Measurements from ENCODE around the gene ABL2. TPM values are rescaled to one million over a fixed set of nuclear protein-coding genes. Genes with fewer than 3 reads are reported as not detected.

ABL2 gene
- polyA plus RNA-seq, 2 of the 4 experiments (the other 2 are of a cell fraction): 12.4 TPM

GRCh38 chr1:179206812-179207211 is 22.7 kb downstream of the ABL2 start:
- ATAC-seq: peak in 1 of 2 experiments; percentile 30; a peak in 1 of 6 replicates
- DNase-seq (ENCODE audit: low read depth in 1 of 2, low spot score in 1 of 2): no peak
- H3K27ac ChIP-seq: no peak overlapping the region
- ChIA-PET POLR2A (no interaction called here), CTCF (interaction anchor here (0.7 to 5.1 kb wide), 3 partner anchors 12 to 86 kb away, joined by 3 to 19 read pairs (median 7); no protein-coding TSS in a partner anchor)
- H3K9me3 ChIP-seq: no peaks in the 10 kb centered on the region
- TF ChIP-seq JUNB (IDR thresholded peaks at IDR 0.05) (no peak), MAFK (IDR thresholded peaks at IDR 0.05; ENCODE audit: partially characterized antibody) (no peak), RAD21 (conservative IDR thresholded peaks at IDR 0.05 in 1 of 2, IDR thresholded peaks at IDR 0.05 in 1 of 2) (no peak), EHF (CRISPR knock-in tag; IDR thresholded peaks at IDR 0.05) (no peak), ZC3H11A (IDR thresholded peaks at IDR 0.05) (no peak), FOSB (CRISPR knock-in tag; IDR thresholded peaks at IDR 0.05) (no peak), ZNF302 (CRISPR knock-in tag; IDR thresholded peaks at IDR 0.05) (no peak), RNF2 (IDR thresholded peaks at IDR 0.05; ENCODE audit: borderline replicate concordance, low read depth) (no peak), CEBPB (IDR thresholded peaks at IDR 0.05) (no peak), E2F6 (IDR thresholded peaks at IDR 0.05; ENCODE audit: borderline replicate concordance, low read depth) (no peak), HOXB5 (CRISPR knock-in tag; IDR thresholded peaks at IDR 0.05) (no peak)
- TF ChIP-seq, protein P1, sequence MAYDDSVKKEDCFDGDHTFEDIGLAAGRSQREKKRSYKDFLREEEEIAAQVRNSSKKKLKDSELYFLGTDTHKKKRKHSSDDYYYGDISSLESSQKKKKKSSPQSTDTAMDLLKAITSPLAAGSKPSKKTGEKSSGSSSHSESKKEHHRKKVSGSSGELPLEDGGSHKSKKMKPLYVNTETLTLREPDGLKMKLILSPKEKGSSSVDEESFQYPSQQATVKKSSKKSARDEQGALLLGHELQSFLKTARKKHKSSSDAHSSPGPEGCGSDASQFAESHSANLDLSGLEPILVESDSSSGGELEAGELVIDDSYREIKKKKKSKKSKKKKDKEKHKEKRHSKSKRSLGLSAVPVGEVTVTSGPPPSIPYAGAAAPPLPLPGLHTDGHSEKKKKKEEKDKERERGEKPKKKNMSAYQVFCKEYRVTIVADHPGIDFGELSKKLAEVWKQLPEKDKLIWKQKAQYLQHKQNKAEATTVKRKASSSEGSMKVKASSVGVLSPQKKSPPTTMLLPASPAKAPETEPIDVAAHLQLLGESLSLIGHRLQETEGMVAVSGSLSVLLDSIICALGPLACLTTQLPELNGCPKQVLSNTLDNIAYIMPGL (CRISPR knock-in tag; IDR thresholded peaks at IDR 0.05; ENCODE audit: borderline replicate concordance): no peak
- WGBS (ENCODE audit: missing lambda C conversion rate): 90% methylated on average over 3 of the region's 3 CpGs
- H3K4me1 ChIP-seq: peaks cover 28% of the 10 kb centered on the region
- no peak overlapping the region for H3K4me3 ChIP-seq
- no peak for FAIRE-seq
- no peak overlapping the region for H3K4me2 ChIP-seq

DNA sequence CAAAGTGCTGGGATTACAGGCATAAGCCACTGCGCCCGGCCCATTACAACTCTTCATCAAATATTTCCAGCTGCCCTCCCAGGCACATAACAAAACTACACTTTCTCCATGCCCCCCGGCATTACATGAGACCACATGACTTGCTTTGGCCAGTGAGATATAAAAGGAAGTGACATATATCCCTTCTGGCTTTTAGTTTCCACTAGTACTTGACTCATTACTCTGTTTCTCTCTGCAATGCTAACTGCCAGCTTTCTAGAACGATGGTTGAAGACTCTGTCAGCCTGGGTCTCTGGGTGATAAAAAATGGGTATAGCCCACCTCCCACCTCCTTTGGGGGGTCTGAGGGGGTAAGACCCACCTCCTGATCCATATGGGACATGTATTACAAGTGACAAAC is 24.2 kb downstream of the ABL2 start:
- ATAC-seq (no peak), FAIRE-seq (no peak), DNase-seq (ENCODE audit: low read depth in 1 of 2, low spot score in 1 of 2) (no peak)
- Histone ChIP-seq H3K4me1 (peaks cover 18% of the 10 kb centered on the region), H3K9me3 (no peaks in the 10 kb centered on the region), H3K4me3 (no peak overlapping the region), H3K4me2 (no peak overlapping the region), H3K27ac (no peak overlapping the region)
- WGBS (ENCODE audit: missing lambda C conversion rate): 91% methylated on average over 4 of the region's 4 CpGs
- TF ChIP-seq RAD21 (conservative IDR thresholded peaks at IDR 0.05 in 1 of 2, IDR thresholded peaks at IDR 0.05 in 1 of 2): no peak
- TF ChIP-seq ELK1 (IDR thresholded peaks at IDR 0.05; ENCODE audit: low read depth, low read length): no peak
- no peak for TF ChIP-seq FOSL2 (IDR thresholded peaks at IDR 0.05)
- no peak for TF ChIP-seq FOSL2 (CRISPR knock-in tag; IDR thresholded peaks at IDR 0.05)
- TF ChIP-seq, protein P2, sequence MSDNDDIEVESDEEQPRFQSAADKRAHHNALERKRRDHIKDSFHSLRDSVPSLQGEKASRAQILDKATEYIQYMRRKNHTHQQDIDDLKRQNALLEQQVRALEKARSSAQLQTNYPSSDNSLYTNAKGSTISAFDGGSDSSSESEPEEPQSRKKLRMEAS (IDR thresholded peaks at IDR 0.05): no peak
- TF ChIP-seq POLR2AphosphoS2 (conservative IDR thresholded peaks at IDR 0.05; ENCODE audit: low read length): no peak
- TF ChIP-seq KDM5A (IDR thresholded peaks at IDR 0.05): no peak
- TF ChIP-seq NPAS2 (CRISPR knock-in tag; IDR thresholded peaks at IDR 0.05; ENCODE audit: borderline replicate concordance): no peak
- ChIA-PET CTCF (interaction anchor here (1.1 to 1.3 kb wide), 2 partner anchors 69 to 84 kb away, joined by 3 to 4 read pairs; no protein-coding TSS in a partner anchor), POLR2A (no interaction called here)

DNA sequence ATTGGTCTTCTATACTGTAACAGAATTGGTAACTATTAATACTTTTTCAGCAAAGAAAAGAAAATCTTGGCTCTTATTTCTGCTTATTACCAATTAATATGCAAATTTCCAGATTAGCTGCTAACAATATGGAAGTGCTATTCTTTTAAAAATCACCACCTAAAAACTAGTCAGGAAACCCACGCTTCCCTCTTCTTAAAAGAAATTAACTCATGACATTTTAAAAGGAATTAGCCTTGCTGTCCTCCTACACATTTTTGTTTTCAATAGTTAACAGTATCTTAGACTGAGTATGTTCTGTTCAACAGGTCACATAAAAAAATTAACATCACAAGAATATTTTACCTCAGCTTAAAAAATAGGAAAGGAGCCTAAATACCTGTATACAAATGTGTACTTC is 27.3 kb downstream of the ABL2 start:
- no peak overlapping the region for H3K4me3 ChIP-seq
- H3K27ac ChIP-seq: no peak overlapping the region
- DNase-seq (ENCODE audit: low read depth in 1 of 2, low spot score in 1 of 2): no peak
- no peaks in the 10 kb centered on the region for H3K9me3 ChIP-seq
- FAIRE-seq: no peak
- H3K4me2 ChIP-seq: no peak overlapping the region
- H3K4me1 ChIP-seq: no peaks in the 10 kb centered on the region
- ChIA-PET CTCF (no interaction called here), POLR2A (no interaction called here)
- 95% methylated on average over 1 of the region's 1 CpG for WGBS (ENCODE audit: missing lambda C conversion rate)
- no peak for ATAC-seq
- TF ChIP-seq E2F6 (IDR thresholded peaks at IDR 0.05; ENCODE audit: borderline replicate concordance, low read depth): no peak
- TF ChIP-seq JUNB (IDR thresholded peaks at IDR 0.05): no peak
- TF ChIP-seq HOXA7 (CRISPR knock-in tag; IDR thresholded peaks at IDR 0.05): no peak
- no peak for TF ChIP-seq TFCP2L1 (CRISPR knock-in tag; IDR thresholded peaks at IDR 0.05)
- no peak for TF ChIP-seq HEYL (CRISPR knock-in tag; IDR thresholded peaks at IDR 0.05)
- TF ChIP-seq CHD2 (IDR thresholded peaks at IDR 0.05; ENCODE audit: low read length, partially characterized antibody): no peak
- TF ChIP-seq BCL3 (IDR thresholded peaks at IDR 0.05): no peak
- TF ChIP-seq RCOR1 (IDR thresholded peaks at IDR 0.05; ENCODE audit: low read depth, low read length): no peak
- TF ChIP-seq, protein P3, sequence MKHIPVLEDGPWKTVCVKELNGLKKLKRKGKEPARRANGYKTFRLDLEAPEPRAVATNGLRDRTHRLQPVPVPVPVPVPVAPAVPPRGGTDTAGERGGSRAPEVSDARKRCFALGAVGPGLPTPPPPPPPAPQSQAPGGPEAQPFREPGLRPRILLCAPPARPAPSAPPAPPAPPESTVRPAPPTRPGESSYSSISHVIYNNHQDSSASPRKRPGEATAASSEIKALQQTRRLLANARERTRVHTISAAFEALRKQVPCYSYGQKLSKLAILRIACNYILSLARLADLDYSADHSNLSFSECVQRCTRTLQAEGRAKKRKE (CRISPR knock-in tag; IDR thresholded peaks at IDR 0.05; ENCODE audit: low read depth): no peak

Data from A549 (cell line).